ENCODE results near the gene PPP1R26.

PPP1R26 gene

GRCh38 chr9:135500525-135501260 lies 21.1 kb downstream of the PPP1R26 start, which contains the start of gene MRPS2:
MRPS2 (plus strand) TSS chr9:135500682; CDS start chr9:135500711, 29 bp downstream.
- Histone ChIP-seq H3K27me3 (ENCODE audit: control insufficient read depth, insufficient read depth, low read length) (no peaks in the 10 kb centered on the region; the same call in 1 of the 2 replicates), H3K9ac (ENCODE audit: low read length) (peak within 1 kb of the TSS; percentile 93), H3K36me3 (ENCODE audit: control insufficient read depth, insufficient read depth, low read length) (peaks cover 38% of the 10 kb centered on the region), H3K4me3 (ENCODE audit: low read depth, low read length) (peak within 1 kb of the TSS; percentile 96), H3K9me3 (ENCODE audit: control insufficient read depth, insufficient read depth, low read depth, low read length) (no peaks in the 10 kb centered on the region), H3K4me1 (ENCODE audit: control insufficient read depth, insufficient read depth, low read length) (peaks cover 11% of the 10 kb centered on the region), H3K27ac (ENCODE audit: low read depth, low read length) (peak within 1 kb of the TSS; percentile 92)

- Histone ChIP-seq H3K27ac (ENCODE audit: low read depth, low read length) (peak overlapping the region; percentile 92; the same call in 1 of the 2 replicates), H3K36me3 (ENCODE audit: control insufficient read depth, insufficient read depth, low read length) (peaks cover 38% of the 10 kb centered on the region)
These were observed 21.9 kb downstream of the PPP1R26 start for GRCh38 chr9:135501261-135502167.

GRCh38 chr9:135502168-135502872 lies 22.7 kb downstream of the PPP1R26 start:
- Histone ChIP-seq H3K9me3 (ENCODE audit: control insufficient read depth, insufficient read depth, low read depth, low read length) (no peaks in the 10 kb centered on the region), H3K9ac (ENCODE audit: low read length) (no peak overlapping the region), H3K4me3 (ENCODE audit: low read depth, low read length) (peak overlapping the region; percentile 96; the same call in 1 of the 2 replicates), H3K27ac (ENCODE audit: low read depth, low read length) (no peak overlapping the region), H3K27me3 (ENCODE audit: control insufficient read depth, insufficient read depth, low read length) (no peaks in the 10 kb centered on the region; the same call in 1 of the 2 replicates), H3K36me3 (ENCODE audit: control insufficient read depth, insufficient read depth, low read length) (peaks cover 38% of the 10 kb centered on the region), H3K4me1 (ENCODE audit: control insufficient read depth, insufficient read depth, low read length) (peaks cover 21% of the 10 kb centered on the region)

More at GRCh38 chr9:135501261-135502167, 21.9 kb downstream of the PPP1R26 start:
- Histone ChIP-seq H3K4me1 (ENCODE audit: control insufficient read depth, insufficient read depth, low read length) (peaks cover 16% of the 10 kb centered on the region), H3K9ac (ENCODE audit: low read length) (peak overlapping the region; percentile 93), H3K9me3 (ENCODE audit: control insufficient read depth, insufficient read depth, low read depth, low read length) (no peaks in the 10 kb centered on the region), H3K4me3 (ENCODE audit: low read depth, low read length) (peak overlapping the region; percentile 96), H3K27me3 (ENCODE audit: control insufficient read depth, insufficient read depth, low read length) (no peaks in the 10 kb centered on the region; the same call in 1 of the 2 replicates)

- H3K27me3 ChIP-seq (ENCODE audit: control insufficient read depth, insufficient read depth, low read length), result no peaks in the 10 kb centered on the region; the same call in 1 of the 2 replicates
- H3K4me1 ChIP-seq (ENCODE audit: control insufficient read depth, insufficient read depth, low read length), result peaks cover 21% of the 10 kb centered on the region
- H3K36me3 ChIP-seq (ENCODE audit: control insufficient read depth, insufficient read depth, low read length), result peaks cover 38% of the 10 kb centered on the region
- no peak overlapping the region for H3K27ac ChIP-seq (ENCODE audit: low read depth, low read length)
- no peak overlapping the region for H3K9ac ChIP-seq (ENCODE audit: low read length)
- H3K9me3 ChIP-seq (ENCODE audit: control insufficient read depth, insufficient read depth, low read depth, low read length), result no peaks in the 10 kb centered on the region
- no peak overlapping the region for H3K4me3 ChIP-seq (ENCODE audit: low read depth, low read length)
These were observed 23.3 kb downstream of the PPP1R26 start for GRCh38 chr9:135502873-135503321.

- Histone ChIP-seq H3K36me3 (ENCODE audit: control insufficient read depth, insufficient read depth, low read length) (peaks cover 38% of the 10 kb centered on the region), H3K9ac (ENCODE audit: low read length) (no peak overlapping the region), H3K27me3 (ENCODE audit: control insufficient read depth, insufficient read depth, low read length) (no peaks in the 10 kb centered on the region; the same call in 1 of the 2 replicates), H3K4me3 (ENCODE audit: low read depth, low read length) (no peak overlapping the region), H3K9me3 (ENCODE audit: control insufficient read depth, insufficient read depth, low read depth, low read length) (no peaks in the 10 kb centered on the region), H3K27ac (ENCODE audit: low read depth, low read length) (no peak overlapping the region), H3K4me1 (ENCODE audit: control insufficient read depth, insufficient read depth, low read length) (peaks cover 21% of the 10 kb centered on the region)
These were observed 24.0 kb downstream of the PPP1R26 start for GRCh38 chr9:135503371-135504261.

GRCh38 chr9:135504262-135505243 lies 25.0 kb downstream of the PPP1R26 start:
- Histone ChIP-seq H3K27ac (ENCODE audit: low read depth, low read length) (no peak overlapping the region), H3K36me3 (ENCODE audit: control insufficient read depth, insufficient read depth, low read length) (peaks cover 38% of the 10 kb centered on the region), H3K4me1 (ENCODE audit: control insufficient read depth, insufficient read depth, low read length) (peaks cover 18% of the 10 kb centered on the region), H3K9me3 (ENCODE audit: control insufficient read depth, insufficient read depth, low read depth, low read length) (no peaks in the 10 kb centered on the region), H3K27me3 (ENCODE audit: control insufficient read depth, insufficient read depth, low read length) (no peaks in the 10 kb centered on the region), H3K4me3 (ENCODE audit: low read depth, low read length) (no peak overlapping the region), H3K9ac (ENCODE audit: low read length) (no peak overlapping the region)

GRCh38 chr9:135505406-135506187 lies 26.0 kb downstream of the PPP1R26 start:
- H3K27ac ChIP-seq (ENCODE audit: low read depth, low read length), result no peak overlapping the region

GRCh38 chr9:135506327-135507103 lies 26.9 kb downstream of the PPP1R26 start:
- H3K9me3 ChIP-seq (ENCODE audit: control insufficient read depth, insufficient read depth, low read depth, low read length), result no peaks in the 10 kb centered on the region
- H3K27ac ChIP-seq (ENCODE audit: low read depth, low read length), result no peak overlapping the region
- no peak overlapping the region for H3K4me3 ChIP-seq (ENCODE audit: low read depth, low read length)
- H3K36me3 ChIP-seq (ENCODE audit: control insufficient read depth, insufficient read depth, low read length), result peaks cover 38% of the 10 kb centered on the region
- H3K4me1 ChIP-seq (ENCODE audit: control insufficient read depth, insufficient read depth, low read length), result peaks cover 14% of the 10 kb centered on the region
- no peak overlapping the region for H3K9ac ChIP-seq (ENCODE audit: low read length)
- no peaks in the 10 kb centered on the region for H3K27me3 ChIP-seq (ENCODE audit: control insufficient read depth, insufficient read depth, low read length)

More at GRCh38 chr9:135505406-135506187, 26.0 kb downstream of the PPP1R26 start:
- H3K4me1 ChIP-seq (ENCODE audit: control insufficient read depth, insufficient read depth, low read length), result peaks cover 18% of the 10 kb centered on the region
- no peak overlapping the region for H3K9ac ChIP-seq (ENCODE audit: low read length)
- H3K27me3 ChIP-seq (ENCODE audit: control insufficient read depth, insufficient read depth, low read length), result no peaks in the 10 kb centered on the region
- no peaks in the 10 kb centered on the region for H3K9me3 ChIP-seq (ENCODE audit: control insufficient read depth, insufficient read depth, low read depth, low read length)
- H3K36me3 ChIP-seq (ENCODE audit: control insufficient read depth, insufficient read depth, low read length), result peaks cover 38% of the 10 kb centered on the region
- H3K4me3 ChIP-seq (ENCODE audit: low read depth, low read length), result no peak overlapping the region
